HL-60 (cell line): Measurements from ENCODE around the gene GP2.

Experiments used
- DNase-seq, 2 experiments: peaks; one replicate each; pipeline ENCODE4 v3.0.0-alpha.2; 2010 to 2020; ENCODE audit warnings: low read depth in 1 of 2, low spot score in 1 of 2
- H3K27ac ChIP-seq: fragments of 250-450 bp; sonication (Bioruptor Pico); replicated peaks from 2 replicates; pipeline ENCODE4 v1.5.1; 2020; ENCODE audit warnings: mild to moderate bottlenecking, moderate library complexity
- H3K27me3 ChIP-seq: fragments of 250-450 bp; sonication (Bioruptor Pico); 2 replicates; pipeline ENCODE4 v1.5.1; 2021; ENCODE audit warnings: mild to moderate bottlenecking, moderate library complexity; ENCODE audit not compliant: insufficient read depth, poor library complexity, severe bottlenecking
- H3K4me3 ChIP-seq: replicated peaks from 2 replicates; pipeline ENCODE4 v1.5.1; 2011; ENCODE audit warnings: mild to moderate bottlenecking, control low read depth, low read length; ENCODE audit not compliant: insufficient read depth
- CTCF ChIP-seq: IDR thresholded peaks from one replicate; pipeline ENCODE4 v1.5.1; 2011; ENCODE audit warnings: low read length, control low read depth, inconsistent platforms; ENCODE audit not compliant: insufficient read depth
- GABPA ChIP-seq: IDR thresholded peaks from 2 replicates; pipeline ENCODE4 v1.6.1; 2012; ENCODE audit warnings: low read depth
- POLR2AphosphoS5 ChIP-seq: IDR thresholded peaks from 2 replicates; pipeline ENCODE4 v1.6.1; 2012; ENCODE audit warnings: low read depth
- REST ChIP-seq: IDR thresholded peaks from 2 replicates; pipeline ENCODE4 v1.6.1; 2012; ENCODE audit warnings: low read depth; ENCODE audit not compliant: insufficient replicate concordance
- SPI1 ChIP-seq: IDR thresholded peaks from 2 replicates; pipeline ENCODE4 v1.6.1; 2012; ENCODE audit warnings: low read depth, mild to moderate bottlenecking, borderline replicate concordance
- long read RNA-seq: library from polyadenylated mRNA; unstranded; transcript quantifications from one replicate; pipeline ENCODE4 v2.0.0, GENCODE V29; 2020

GP2 gene
- long read RNA-seq, result 0 reads

- TF ChIP-seq CTCF (no peak), SPI1 (no peak), GABPA (no peak), POLR2AphosphoS5 (no peak), REST (no peak)
- Histone ChIP-seq H3K27me3 (peaks cover 2% of the 10 kb centered on the region), H3K4me3 (no peak within 1 kb of the TSS), H3K27ac (no peak within 1 kb of the TSS)
- no peak for DNase-seq
Measured at GRCh38 chr16:20327444-20328041, at the start of gene GP2. GP2 (minus strand) TSS chr16:20327513; CDS start chr16:20326431, 1,082 bp downstream.

- Histone ChIP-seq H3K27ac (no peak overlapping the region), H3K4me3 (no peak overlapping the region), H3K27me3 (no peaks in the 10 kb centered on the region)
- no peak for DNase-seq
- TF ChIP-seq GABPA (no peak), CTCF (no peak)
Measured at GRCh38 chr16:20372701-20373100, 45.4 kb upstream of the GP2 start.

- no peak for TF ChIP-seq SPI1
- no peak for TF ChIP-seq REST
- TF ChIP-seq POLR2AphosphoS5, result no peak
- TF ChIP-seq CTCF, result no peak
- no peak for TF ChIP-seq GABPA
- Histone ChIP-seq H3K4me3 (no peak overlapping the region), H3K27ac (no peak overlapping the region), H3K27me3 (no peaks in the 10 kb centered on the region)
- DNase-seq, result no peak
Measured at GRCh38 chr16:20369452-20370054, 42.2 kb upstream of the GP2 start.

- no peak overlapping the region for H3K4me3 ChIP-seq
- no peak for DNase-seq
- no peak overlapping the region for H3K27ac ChIP-seq
- H3K27me3 ChIP-seq, result no peaks in the 10 kb centered on the region
- TF ChIP-seq POLR2AphosphoS5 (no peak), CTCF (no peak), SPI1 (no peak), GABPA (no peak), REST (no peak)
Measured at GRCh38 chr16:20364051-20364450, 36.7 kb upstream of the GP2 start.
